GM04503 (cell line): ENCODE results near the gene JMJD8.

Source experiments
- DNase-seq: peaks from one replicate; pipeline ENCODE4 v3.0.0-alpha.2; 2012; ENCODE audit warnings: low read depth

The JMJD8 gene

GRCh38 chr16:709566-710499 lies 25.7 kb upstream of the JMJD8 start:
- DNase-seq, result peak; percentile 40

GRCh38 chr16:708959-709358 lies 24.8 kb upstream of the JMJD8 start:
- no peak for DNase-seq

GRCh38 chr16:708019-708418 lies 23.9 kb upstream of the JMJD8 start:
- no peak for DNase-seq

GRCh38 chr16:707062-707538 lies 23.0 kb upstream of the JMJD8 start:
- no peak for DNase-seq

- no peak for DNase-seq
Measured at GRCh38 chr16:706189-707061, 22.3 kb upstream of the JMJD8 start.

GRCh38 chr16:705431-706188 lies 21.5 kb upstream of the JMJD8 start, which contains the start of gene FBXL16:
TSS of gene FBXL16 (minus strand) at chr16:705801. CDS start at chr16:697405, 8,396 bp downstream.
- DNase-seq, result no peak

- no peak for DNase-seq
Measured at GRCh38 chr16:704552-705380, 20.6 kb upstream of the JMJD8 start.

- DNase-seq, result no peak
Measured at GRCh38 chr16:704047-704446, 19.9 kb upstream of the JMJD8 start.

GRCh38 chr16:703406-703805 lies 19.3 kb upstream of the JMJD8 start:
- DNase-seq, result no peak

- DNase-seq, result no peak
Measured at GRCh38 chr16:702341-702740, 18.2 kb upstream of the JMJD8 start.

- no peak for DNase-seq
Measured at GRCh38 chr16:700684-701584, 16.8 kb upstream of the JMJD8 start.

GRCh38 chr16:698911-699671 lies 15.0 kb upstream of the JMJD8 start:
- no peak for DNase-seq

- no peak for DNase-seq
Measured at GRCh38 chr16:695355-696089, 11.4 kb upstream of the JMJD8 start.

- DNase-seq, result no peak
Measured at GRCh38 chr16:694863-695354, 10.8 kb upstream of the JMJD8 start.

GRCh38 chr16:694187-694862 lies 10.2 kb upstream of the JMJD8 start:
- no peak for DNase-seq

GRCh38 chr16:693766-694165 lies 9.6 kb upstream of the JMJD8 start:
- no peak for DNase-seq

GRCh38 chr16:693364-693763 lies 9.2 kb upstream of the JMJD8 start:
- no peak for DNase-seq
